SK-N-DZ (cell line): Measurements from ENCODE around the gene CNFN. TPM values are rescaled to one million over a fixed set of nuclear protein-coding genes. Genes with fewer than 3 reads are reported as not detected.

Experiments used
- DNase-seq: peaks from one replicate; pipeline ENCODE4 v3.0.0-alpha.2; 2015; ENCODE audit warnings: low spot score
- polyA plus RNA-seq, 2 experiments: library from polyadenylated mRNA; depleted of rRNA; stranded (reverse); fragments of >200 nt; gene quantifications; 2 replicates each; pipeline ENCODE4 v1.2.3, GENCODE V29; 2014

CNFN gene
- not detected in 2 replicates for polyA plus RNA-seq (2014; cell fraction: cytosol; rRNA removed)
- polyA plus RNA-seq (2014; cell fraction: nucleus; rRNA removed) = 0.76 TPM in 1 of 2 replicates, not detected in the other

DNA sequence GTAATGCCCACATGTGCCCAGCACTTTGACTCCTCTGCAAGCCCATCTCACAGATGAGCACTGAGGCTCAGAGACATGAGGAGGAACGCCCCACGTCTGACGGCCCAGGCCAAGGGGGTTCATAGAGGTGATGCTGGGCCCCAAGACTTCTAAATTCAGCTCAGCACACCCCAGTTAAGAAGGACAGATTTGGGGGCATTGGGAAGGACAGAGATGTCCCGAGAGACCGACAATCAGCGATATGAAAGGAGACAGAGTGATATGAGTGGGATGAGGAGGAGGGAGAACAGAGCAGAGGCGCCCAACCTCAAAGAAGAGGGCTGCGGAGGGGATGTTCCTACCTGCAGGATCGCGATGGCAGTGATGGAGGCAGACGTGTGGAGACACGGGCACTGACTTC, at the start of gene CNFN:
CNFN (minus strand) TSS at position 399 of the 400 bp plus-strand sequence. CDS start 1,260 bp downstream, outside the sequence.
- no peak for DNase-seq

- DNase-seq = no peak
Measured at GRCh38 chr19:42436006-42436405, 45.9 kb upstream of the CNFN start.

DNA sequence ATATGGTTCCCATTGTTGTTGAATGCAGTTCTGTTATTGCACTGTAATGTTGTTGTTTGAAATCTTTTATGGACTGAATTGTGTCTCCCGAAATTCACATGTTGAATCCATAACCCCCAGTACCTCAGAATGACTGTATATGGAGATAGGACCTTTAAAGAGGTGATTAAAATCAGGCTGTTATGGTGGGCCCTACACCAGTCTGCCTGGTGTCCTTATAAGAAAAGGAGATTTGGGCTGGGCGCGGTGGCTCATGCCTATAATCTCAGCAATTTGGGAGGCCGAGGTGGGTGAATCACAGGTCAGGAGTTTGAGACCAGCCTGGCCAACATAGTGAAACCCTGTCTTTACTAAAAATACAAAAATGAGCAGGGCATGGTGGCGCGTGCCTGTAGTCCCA, 45.2 kb upstream of the CNFN start:
- DNase-seq = no peak

DNA sequence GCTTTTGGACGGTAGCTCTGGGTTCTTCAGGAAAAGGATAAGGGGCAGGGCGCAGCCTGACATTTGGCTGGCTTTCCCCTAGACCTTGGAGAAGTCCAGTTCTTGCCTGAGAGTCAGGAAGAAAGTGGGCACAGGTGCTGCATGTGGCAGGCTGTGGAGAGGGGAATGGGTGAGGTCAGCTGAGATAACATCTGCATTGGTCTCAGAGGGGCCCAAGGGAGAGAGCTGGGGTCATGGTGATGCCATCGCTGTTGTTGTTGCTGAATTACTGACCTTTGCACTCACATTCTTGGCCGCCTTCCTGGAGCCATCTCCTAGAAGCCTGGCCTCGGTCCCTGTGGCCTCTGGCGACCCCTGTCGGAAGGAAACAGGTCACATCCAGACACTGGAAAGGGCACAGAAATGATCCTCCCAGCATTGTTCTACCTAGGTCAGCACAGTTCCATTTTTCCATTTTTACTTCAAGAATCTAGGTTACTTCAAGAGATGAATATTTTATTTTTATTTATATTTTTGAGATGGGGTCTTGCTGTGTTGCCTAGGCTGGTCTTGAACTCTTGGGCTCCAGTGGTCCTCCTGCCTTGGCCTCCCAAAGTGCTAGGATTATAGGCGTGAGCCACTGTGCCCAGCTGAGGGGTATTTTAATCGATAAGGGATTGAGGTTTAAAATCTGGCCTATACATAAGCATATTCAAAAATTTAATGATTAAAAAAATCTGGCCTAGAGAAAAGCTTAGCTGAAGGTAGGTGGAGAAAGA, 43.6 kb upstream of the CNFN start:
- DNase-seq = peak; percentile 63

GRCh38 chr19:42431486-42431885, 41.4 kb upstream of the CNFN start:
- no peak for DNase-seq

DNA sequence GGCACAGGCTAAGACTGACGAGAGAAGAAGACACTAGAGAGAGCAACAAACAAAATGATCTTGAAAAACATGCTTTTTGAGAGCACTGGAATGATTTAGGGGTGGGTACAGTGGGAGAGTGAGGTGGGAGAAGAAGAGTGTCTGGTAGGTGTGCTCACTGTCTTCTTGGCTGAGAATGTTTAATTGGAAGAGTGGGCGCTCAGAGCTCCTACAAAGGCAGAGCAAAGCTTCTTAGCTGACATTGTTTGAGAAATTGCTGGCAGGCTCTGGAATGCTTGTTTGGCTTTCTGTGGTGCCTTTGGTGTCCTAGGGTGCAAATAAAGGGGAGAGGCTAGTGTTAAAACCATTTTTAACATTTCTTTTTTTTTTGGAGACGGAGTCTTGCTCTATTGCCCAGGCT, 38.6 kb upstream of the CNFN start:
- no peak for DNase-seq

DNA sequence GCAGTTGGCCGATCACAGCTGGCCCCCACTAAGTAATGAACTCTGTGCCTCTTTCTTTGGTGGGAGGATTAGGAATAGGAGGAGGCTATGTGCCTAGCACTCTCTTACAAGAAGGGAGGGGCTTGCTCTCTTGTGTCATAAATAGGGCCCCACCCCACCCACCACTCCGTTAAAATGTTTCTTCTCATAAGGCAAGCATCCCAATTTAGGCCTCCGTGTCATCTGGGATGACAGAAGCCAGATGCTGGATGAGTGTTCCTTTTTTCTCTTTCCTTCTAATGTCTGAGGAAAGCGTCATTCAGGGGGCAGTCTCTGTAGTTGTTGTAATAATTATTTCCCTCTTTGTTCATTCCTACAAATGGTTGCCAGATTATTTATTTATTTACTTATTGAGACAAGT, 37.2 kb upstream of the CNFN start, which contains the start of gene LIPE:
LIPE (minus strand) TSS at position 76 of the 400 bp plus-strand sequence. CDS start 239 bp downstream, outside the sequence.
- no peak for DNase-seq

DNA sequence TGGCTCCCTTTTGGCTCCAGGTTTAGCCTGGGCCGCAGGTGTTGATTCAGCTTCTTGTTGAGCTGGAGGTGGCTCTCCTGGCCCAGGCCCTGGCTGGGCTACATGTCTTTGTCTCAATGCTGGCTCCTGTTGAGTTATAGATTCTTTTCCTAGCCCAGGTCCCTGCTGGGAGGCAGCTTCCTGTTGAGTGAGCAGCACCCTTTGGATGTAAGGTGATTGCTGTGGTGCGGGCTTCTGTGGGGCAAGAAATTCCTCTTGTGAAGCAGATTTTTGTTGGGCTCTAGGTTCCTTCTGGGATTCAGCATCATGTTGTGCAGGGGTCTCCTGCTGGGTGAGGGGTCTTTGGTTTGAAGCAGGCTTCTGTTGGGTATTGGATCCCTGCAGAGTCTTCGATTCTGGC, 36.5 kb upstream of the CNFN start:
- no peak for DNase-seq

DNA sequence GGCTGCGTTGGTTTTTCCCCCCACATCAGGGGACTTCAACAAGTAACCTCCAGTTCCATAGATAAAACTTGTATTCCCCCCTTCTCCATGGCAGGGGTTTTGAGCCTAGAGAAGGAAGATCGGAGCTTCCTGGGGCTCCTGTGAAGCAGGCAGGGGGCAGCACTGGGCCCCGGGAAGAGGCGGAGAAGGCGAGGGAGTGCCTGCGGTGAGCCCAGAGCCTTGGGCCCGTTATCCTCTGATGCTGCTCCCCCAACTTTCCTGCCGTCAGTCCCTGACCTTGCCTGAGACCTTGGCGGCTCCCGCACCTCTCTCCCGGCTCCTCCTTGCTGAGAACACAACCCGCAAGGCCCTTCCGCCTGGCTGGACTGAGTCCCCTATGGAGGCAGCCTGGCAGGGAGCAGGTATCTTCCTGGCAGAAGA, 34.6 kb upstream of the CNFN start:
- no peak for DNase-seq

GRCh38 chr19:42424345-42424707, 34.2 kb upstream of the CNFN start:
- no peak for DNase-seq

DNA sequence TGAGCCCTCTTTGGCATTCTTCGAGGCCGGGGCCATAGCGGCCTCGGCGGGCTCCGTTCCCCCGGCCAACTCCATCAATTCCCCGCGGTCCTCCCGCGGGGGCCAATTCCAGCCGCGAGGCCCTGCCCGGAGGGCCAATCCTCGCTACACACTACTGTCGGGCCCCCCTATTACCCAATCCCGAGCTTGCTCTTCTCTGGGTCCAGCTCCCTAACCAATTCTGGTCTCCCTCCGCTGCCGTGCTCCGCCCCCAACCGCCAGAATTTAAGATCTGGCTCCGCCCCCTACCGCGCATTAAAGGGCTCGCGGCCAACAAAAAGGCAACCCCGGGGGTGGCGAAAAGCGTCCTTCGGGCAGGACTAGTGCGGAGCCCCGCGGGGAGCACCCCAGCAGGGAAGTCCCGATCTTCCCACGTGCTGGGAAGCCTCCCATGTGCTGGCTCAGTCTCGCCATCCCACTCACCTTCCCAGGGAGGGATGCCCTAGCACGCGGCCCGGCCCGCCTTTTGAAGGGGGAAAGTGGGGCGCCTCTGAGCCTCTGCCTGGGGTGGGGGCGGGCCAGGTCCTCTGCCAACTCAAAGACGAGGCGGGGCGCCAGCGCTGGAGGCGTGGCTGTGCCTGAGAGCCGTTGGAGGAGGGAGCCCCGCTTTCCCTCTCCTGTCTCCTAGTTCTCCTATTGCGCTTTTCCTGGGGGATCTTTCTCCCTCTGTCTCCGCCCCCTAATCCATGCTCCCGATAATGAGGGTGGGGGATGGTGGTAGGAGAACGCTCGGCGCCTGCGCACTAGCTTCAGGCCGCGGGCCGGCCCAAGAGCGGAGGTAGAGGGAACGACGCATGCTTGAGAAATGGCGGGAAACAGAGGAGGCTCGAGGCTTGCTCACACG, 33.6 kb upstream of the CNFN start:
- peak; percentile 90 for DNase-seq

DNA sequence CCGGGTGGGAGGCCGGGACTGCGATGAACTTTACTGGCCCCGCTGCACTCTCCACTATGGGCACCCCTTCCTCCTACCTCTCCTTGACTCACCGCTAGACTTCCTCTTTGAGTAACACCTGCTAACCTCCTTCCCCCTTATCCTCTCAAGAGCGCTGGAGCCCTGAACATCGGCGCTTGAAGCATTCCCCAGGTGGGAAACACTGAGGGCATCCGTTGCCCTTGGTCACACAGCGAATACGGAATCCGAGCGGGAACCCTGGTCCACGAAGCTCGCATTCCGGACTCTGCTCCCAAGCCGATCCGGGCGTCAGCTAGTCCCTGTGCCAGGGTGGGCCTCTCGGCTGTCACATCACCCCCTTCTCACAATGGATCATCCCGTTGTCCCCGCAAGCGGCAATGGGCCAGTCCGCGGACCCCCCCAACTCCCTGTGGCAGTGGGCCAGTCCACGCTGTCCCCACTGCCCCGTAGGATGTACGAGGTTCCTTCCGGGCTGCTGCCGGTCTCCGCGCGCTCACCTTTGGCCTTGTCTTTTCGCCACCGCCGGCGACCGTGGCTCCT, 32.9 kb upstream of the CNFN start:
- DNase-seq = peak; percentile 62

GRCh38 chr19:42422092-42422900, 32.2 kb upstream of the CNFN start:
- no peak for DNase-seq

GRCh38 chr19:42421591-42422031, 31.5 kb upstream of the CNFN start:
- DNase-seq = no peak

- no peak for DNase-seq
Measured at GRCh38 chr19:42421101-42421500, 31.0 kb upstream of the CNFN start.

DNA sequence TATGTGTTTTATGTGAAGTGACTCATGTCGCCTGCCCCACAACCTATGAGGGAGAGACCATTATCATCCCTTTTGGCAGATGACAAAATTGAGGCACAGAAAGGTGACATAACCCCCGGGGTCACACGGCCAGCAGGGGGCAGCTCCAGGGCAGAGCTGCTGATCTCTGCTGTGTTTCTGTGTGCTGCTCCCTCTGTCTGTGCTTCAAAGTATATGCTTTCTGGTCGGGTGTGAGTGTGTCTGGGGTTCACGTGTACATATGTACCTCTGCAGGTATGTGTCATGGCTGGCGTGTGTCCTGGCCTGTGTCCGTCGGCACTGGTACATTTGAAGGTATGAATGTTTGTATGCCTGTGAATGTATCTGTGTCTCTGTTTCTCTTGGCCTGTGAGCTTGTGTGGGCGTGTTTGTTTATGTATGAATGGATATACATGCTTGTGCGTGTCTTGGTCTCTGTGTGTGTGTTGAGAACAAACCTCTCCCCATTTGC, 30.0 kb upstream of the CNFN start:
- DNase-seq = peak; percentile 49

DNA sequence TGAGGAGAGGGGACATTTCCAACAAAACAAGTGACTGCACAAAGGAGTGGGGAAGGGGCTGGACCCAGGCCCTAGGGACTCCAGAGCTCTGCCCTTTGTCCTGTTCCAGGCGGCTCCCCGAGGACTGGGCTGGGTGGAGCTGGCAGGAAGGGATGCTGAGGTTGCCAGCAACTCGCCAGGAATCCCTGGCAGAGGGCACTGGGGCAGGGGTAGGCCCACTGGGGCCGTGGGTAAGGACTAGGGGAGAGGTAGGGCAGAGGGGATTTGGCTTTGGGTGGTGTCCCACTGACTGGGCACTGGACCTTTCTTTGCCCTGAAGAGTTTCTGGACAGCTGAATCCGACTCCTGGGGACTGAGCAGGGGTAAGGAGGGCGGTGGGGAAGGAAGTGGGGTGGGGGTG, 29.2 kb upstream of the CNFN start:
- no peak for DNase-seq

GRCh38 chr19:42412661-42413076, 22.6 kb upstream of the CNFN start:
- no peak for DNase-seq

DNA sequence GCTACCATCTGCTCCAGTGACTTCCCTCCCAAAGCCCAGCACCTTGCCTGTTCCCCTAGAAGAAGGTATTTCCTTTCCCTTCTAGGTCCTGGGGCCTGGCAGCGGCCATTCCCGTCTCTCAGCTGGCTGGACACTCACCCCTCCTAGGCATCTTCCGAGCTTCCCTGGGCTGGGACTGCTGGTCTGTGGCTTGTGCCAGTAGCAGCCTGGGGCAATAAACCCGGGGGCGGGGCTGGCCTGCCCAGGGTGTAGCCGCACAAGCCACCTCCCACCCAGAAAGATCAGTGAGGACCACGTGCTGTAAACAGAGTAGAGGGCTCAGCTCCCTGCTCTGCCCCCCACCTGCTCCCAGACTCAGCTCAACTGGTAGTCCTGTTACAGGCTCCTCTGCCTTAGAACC, 22.1 kb upstream of the CNFN start:
- DNase-seq = no peak

- no peak for DNase-seq
Measured at GRCh38 chr19:42411581-42412178, 21.6 kb upstream of the CNFN start.

GRCh38 chr19:42410371-42410770, 20.3 kb upstream of the CNFN start:
- no peak for DNase-seq
